Measurements from ENCODE around the gene CYP4F11.
"Not testable (repeated sequence)": the region's sequence is repeated elsewhere in the genome, so short reads cannot be mapped to it uniquely, and the experiment has no call there.

CYP4F11 gene

DNA sequence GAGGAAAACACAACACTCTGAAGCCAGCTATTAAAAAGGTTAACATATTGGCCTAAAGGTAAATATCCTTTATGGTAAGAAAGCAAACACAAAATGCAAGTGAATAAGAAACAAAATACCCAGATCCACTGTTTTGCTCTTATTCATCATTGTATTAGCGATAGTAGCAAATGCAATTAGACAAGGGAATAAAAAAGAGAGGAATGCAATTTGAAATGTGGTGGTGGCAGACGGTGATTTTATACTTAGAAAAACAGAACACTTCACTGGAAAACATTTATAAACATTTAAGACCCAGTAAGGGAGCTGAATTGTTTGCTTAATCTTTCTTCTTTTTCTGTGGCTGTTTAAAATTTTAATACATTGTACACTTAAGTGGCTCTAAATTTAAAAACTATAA lies 19.2 kb downstream of the CYP4F11 start:
- H3K4me1 ChIP-seq (ENCODE audit: control insufficient read depth, low read depth, low read length): no peaks in the 10 kb centered on the region
- H3K27ac ChIP-seq (ENCODE audit: low read length): no peak overlapping the region
- no peaks in the 10 kb centered on the region for H3K36me3 ChIP-seq (ENCODE audit: control insufficient read depth, low read depth, low read length)
- no peak overlapping the region for H3K9ac ChIP-seq (ENCODE audit: low read length)
- peaks cover 46% of the 10 kb centered on the region for H3K9me3 ChIP-seq (ENCODE audit: control insufficient read depth, low read depth, low read length)
- H3K4me3 ChIP-seq (ENCODE audit: low read length): no peak overlapping the region
- no peaks in the 10 kb centered on the region for H3K27me3 ChIP-seq (ENCODE audit: control insufficient read depth, insufficient read depth, low read length)

DNA sequence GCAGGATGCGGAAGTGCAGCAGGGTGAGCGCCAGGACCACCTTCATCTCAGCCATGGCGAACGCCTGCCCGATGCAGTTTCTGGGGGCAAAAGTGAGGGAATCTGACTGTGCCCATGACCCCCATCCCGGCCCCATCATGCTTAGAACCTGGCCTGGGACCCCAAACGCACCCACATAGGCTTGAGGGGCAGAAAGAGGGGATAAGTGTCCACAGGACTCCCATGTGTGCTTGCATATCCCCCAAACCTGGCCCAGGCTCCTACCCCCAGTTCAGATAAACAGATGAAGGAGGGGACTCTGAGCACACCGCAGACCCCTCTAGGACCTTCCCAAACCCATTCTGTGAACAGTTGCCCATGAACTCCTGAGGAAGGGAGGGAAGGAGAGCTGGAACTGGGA lies 20.5 kb downstream of the CYP4F11 start:
- no peaks in the 10 kb centered on the region for H3K4me1 ChIP-seq (ENCODE audit: control insufficient read depth, low read depth, low read length)
- peaks cover 40% of the 10 kb centered on the region for H3K9me3 ChIP-seq (ENCODE audit: control insufficient read depth, low read depth, low read length)
- no peaks in the 10 kb centered on the region for H3K36me3 ChIP-seq (ENCODE audit: control insufficient read depth, low read depth, low read length)
- no peak overlapping the region for H3K9ac ChIP-seq (ENCODE audit: low read length)
- H3K4me3 ChIP-seq (ENCODE audit: low read length): no peak overlapping the region
- H3K27ac ChIP-seq (ENCODE audit: low read length): no peak overlapping the region
- no peaks in the 10 kb centered on the region for H3K27me3 ChIP-seq (ENCODE audit: control insufficient read depth, insufficient read depth, low read length)

GRCh38 chr19:15913384-15913783 lies 20.9 kb downstream of the CYP4F11 start:
- Histone ChIP-seq H3K36me3 (ENCODE audit: control insufficient read depth, low read depth, low read length) (no peaks in the 10 kb centered on the region), H3K9me3 (ENCODE audit: control insufficient read depth, low read depth, low read length) (peaks cover 41% of the 10 kb centered on the region), H3K27ac (ENCODE audit: low read length) (no peak overlapping the region), H3K27me3 (ENCODE audit: control insufficient read depth, insufficient read depth, low read length) (no peaks in the 10 kb centered on the region), H3K4me3 (ENCODE audit: low read length) (no peak overlapping the region), H3K9ac (ENCODE audit: low read length) (no peak overlapping the region), H3K4me1 (ENCODE audit: control insufficient read depth, low read depth, low read length) (no peaks in the 10 kb centered on the region)

DNA sequence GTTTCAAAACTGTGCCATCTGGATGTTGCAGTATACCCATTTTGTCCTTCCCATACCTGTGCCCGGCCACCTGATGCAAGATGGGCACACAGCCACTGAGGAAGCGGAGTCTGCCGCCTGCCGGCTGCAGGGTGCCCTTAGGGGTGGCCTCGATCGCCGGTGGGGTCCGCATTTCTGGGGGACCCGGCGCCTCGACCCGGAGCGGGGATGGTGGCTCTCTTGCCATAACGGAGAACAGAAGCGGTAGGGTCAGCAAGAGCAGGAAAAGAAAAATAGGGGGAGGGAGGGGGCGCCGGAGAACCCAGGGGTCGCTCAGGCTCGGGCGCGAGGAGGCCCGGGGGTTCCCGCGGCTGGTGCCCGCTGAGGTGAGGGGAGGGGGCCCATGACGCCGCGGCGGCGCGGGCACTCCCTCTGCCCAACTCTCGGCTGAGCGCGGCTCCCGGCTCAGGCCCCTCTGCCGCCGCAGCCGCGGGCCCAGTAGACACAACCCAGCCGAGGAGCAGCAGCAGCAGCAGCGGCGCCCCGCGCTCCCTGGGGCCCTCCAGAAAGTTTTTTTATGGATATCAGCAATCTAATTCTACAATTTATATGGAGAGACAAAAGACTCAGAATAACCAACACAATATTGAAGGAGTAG lies 22.6 kb downstream of the CYP4F11 start:
- H3K9ac ChIP-seq (ENCODE audit: low read length): no peak overlapping the region
- no peaks in the 10 kb centered on the region for H3K4me1 ChIP-seq (ENCODE audit: control insufficient read depth, low read depth, low read length)
- no peak overlapping the region for H3K4me3 ChIP-seq (ENCODE audit: low read length)
- no peak overlapping the region for H3K27ac ChIP-seq (ENCODE audit: low read length)
- no peaks in the 10 kb centered on the region for H3K36me3 ChIP-seq (ENCODE audit: control insufficient read depth, low read depth, low read length)
- no peaks in the 10 kb centered on the region for H3K27me3 ChIP-seq (ENCODE audit: control insufficient read depth, insufficient read depth, low read length)
- peaks cover 48% of the 10 kb centered on the region for H3K9me3 ChIP-seq (ENCODE audit: control insufficient read depth, low read depth, low read length)

- H3K27ac ChIP-seq (ENCODE audit: low read length): no peak overlapping the region
- no peaks in the 10 kb centered on the region for H3K27me3 ChIP-seq (ENCODE audit: control insufficient read depth, insufficient read depth, low read length)
- peaks cover 51% of the 10 kb centered on the region for H3K9me3 ChIP-seq (ENCODE audit: control insufficient read depth, low read depth, low read length)
- no peak overlapping the region for H3K9ac ChIP-seq (ENCODE audit: low read length)
- no peaks in the 10 kb centered on the region for H3K36me3 ChIP-seq (ENCODE audit: control insufficient read depth, low read depth, low read length)
- H3K4me1 ChIP-seq (ENCODE audit: control insufficient read depth, low read depth, low read length): no peaks in the 10 kb centered on the region
- no peak overlapping the region for H3K4me3 ChIP-seq (ENCODE audit: low read length)
Measured at GRCh38 chr19:15905026-15905425, 29.3 kb downstream of the CYP4F11 start.

DNA sequence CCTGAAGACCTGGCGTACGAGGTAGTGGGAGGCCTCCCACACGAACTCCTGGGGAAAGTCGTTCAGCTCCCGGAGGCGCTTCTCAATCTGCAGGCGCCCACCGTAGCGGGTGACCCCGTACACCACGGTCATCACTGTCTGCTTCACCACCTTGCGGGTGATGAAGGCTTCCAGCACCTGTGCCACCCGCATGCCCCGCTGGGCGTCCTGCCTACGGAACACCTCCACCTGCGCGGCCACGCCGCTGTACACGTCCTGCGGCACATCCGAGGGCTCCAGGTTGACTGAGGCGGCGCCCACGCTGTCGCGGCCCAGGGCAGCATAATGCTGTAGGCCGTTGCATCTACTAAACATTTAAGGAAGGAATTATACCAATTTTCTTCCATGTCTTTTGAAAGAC lies 31.4 kb downstream of the CYP4F11 start:
- H3K4me1 ChIP-seq (ENCODE audit: control insufficient read depth, low read depth, low read length); H3K27me3 ChIP-seq (ENCODE audit: control insufficient read depth, insufficient read depth, low read length); H3K4me3 ChIP-seq (ENCODE audit: low read length); H3K9ac ChIP-seq (ENCODE audit: low read length); H3K36me3 ChIP-seq (ENCODE audit: control insufficient read depth, low read depth, low read length); H3K27ac ChIP-seq (ENCODE audit: low read length): not testable (repeated sequence)
- peaks cover 47% of the 10 kb centered on the region for H3K9me3 ChIP-seq (ENCODE audit: control insufficient read depth, low read depth, low read length)

- H3K9me3 ChIP-seq (ENCODE audit: control insufficient read depth, low read depth, low read length): peaks cover 41% of the 10 kb centered on the region
- no peaks in the 10 kb centered on the region for H3K27me3 ChIP-seq (ENCODE audit: control insufficient read depth, insufficient read depth, low read length)
- no peak overlapping the region for H3K9ac ChIP-seq (ENCODE audit: low read length)
Measured at GRCh38 chr19:15902254-15902653, 32.1 kb downstream of the CYP4F11 start.

GRCh38 chr19:15900504-15900903 lies 33.8 kb downstream of the CYP4F11 start:
- Histone ChIP-seq H3K27ac (ENCODE audit: low read length) (no peak overlapping the region), H3K9ac (ENCODE audit: low read length) (no peak overlapping the region), H3K36me3 (ENCODE audit: control insufficient read depth, low read depth, low read length) (no peaks in the 10 kb centered on the region), H3K27me3 (ENCODE audit: control insufficient read depth, insufficient read depth, low read length) (no peaks in the 10 kb centered on the region), H3K9me3 (ENCODE audit: control insufficient read depth, low read depth, low read length) (peaks cover 45% of the 10 kb centered on the region), H3K4me1 (ENCODE audit: control insufficient read depth, low read depth, low read length) (no peaks in the 10 kb centered on the region), H3K4me3 (ENCODE audit: low read length) (no peak overlapping the region)

More at GRCh38 chr19:15902254-15902653, 32.1 kb downstream of the CYP4F11 start:
- Histone ChIP-seq H3K27ac (ENCODE audit: low read length) (no peak overlapping the region), H3K4me3 (ENCODE audit: low read length) (no peak overlapping the region), H3K4me1 (ENCODE audit: control insufficient read depth, low read depth, low read length) (no peaks in the 10 kb centered on the region), H3K36me3 (ENCODE audit: control insufficient read depth, low read depth, low read length) (no peaks in the 10 kb centered on the region)

DNA sequence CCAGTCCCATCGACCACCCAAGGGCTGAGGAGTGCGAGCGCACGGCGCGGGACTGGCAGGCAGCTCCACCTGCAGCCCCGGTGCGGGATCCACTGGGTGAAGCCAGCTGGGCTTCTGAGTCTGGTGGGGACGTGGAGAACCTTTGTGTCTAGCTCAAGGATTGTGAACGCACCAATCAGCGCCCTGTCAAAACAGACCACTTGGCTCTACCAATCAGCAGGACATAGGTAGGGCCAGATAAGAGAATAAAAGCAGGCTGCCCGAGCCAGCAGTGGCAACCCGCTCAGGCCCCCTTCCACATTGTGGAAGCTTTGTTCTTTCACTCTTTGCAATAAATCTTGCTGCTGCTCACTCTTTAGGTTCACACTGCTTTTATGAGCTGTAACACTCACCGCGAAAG lies 34.3 kb downstream of the CYP4F11 start:
- not testable (repeated sequence) for H3K4me3 ChIP-seq (ENCODE audit: low read length); H3K27me3 ChIP-seq (ENCODE audit: control insufficient read depth, insufficient read depth, low read length); H3K4me1 ChIP-seq (ENCODE audit: control insufficient read depth, low read depth, low read length); H3K27ac ChIP-seq (ENCODE audit: low read length); H3K36me3 ChIP-seq (ENCODE audit: control insufficient read depth, low read depth, low read length); H3K9ac ChIP-seq (ENCODE audit: low read length)
- H3K9me3 ChIP-seq (ENCODE audit: control insufficient read depth, low read depth, low read length): peaks cover 50% of the 10 kb centered on the region

DNA sequence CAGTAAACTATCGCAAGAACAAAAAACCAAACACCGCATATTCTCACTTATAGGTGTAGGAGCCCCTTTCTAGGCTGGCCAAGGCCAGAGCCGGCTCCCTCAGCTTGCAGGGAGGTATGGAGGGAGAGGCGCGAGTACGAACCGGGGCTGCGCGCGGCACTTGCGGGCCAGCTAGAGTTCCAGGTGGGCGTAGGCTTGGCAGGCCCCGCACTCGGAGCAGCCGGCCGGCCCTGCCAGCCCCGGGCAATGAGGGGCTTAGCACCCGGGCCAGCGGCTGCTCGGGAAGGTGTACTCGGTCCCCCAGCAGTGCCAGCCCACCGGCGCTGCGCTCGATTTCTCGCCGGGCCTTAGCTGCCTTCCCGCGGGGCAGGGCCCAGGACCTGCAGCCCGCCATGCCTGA lies 34.8 kb downstream of the CYP4F11 start:
- not testable (repeated sequence) for H3K9ac ChIP-seq (ENCODE audit: low read length); H3K36me3 ChIP-seq (ENCODE audit: control insufficient read depth, low read depth, low read length); H3K27ac ChIP-seq (ENCODE audit: low read length); H3K4me3 ChIP-seq (ENCODE audit: low read length); H3K4me1 ChIP-seq (ENCODE audit: control insufficient read depth, low read depth, low read length); H3K27me3 ChIP-seq (ENCODE audit: control insufficient read depth, insufficient read depth, low read length)
- peaks cover 50% of the 10 kb centered on the region for H3K9me3 ChIP-seq (ENCODE audit: control insufficient read depth, low read depth, low read length)

DNA sequence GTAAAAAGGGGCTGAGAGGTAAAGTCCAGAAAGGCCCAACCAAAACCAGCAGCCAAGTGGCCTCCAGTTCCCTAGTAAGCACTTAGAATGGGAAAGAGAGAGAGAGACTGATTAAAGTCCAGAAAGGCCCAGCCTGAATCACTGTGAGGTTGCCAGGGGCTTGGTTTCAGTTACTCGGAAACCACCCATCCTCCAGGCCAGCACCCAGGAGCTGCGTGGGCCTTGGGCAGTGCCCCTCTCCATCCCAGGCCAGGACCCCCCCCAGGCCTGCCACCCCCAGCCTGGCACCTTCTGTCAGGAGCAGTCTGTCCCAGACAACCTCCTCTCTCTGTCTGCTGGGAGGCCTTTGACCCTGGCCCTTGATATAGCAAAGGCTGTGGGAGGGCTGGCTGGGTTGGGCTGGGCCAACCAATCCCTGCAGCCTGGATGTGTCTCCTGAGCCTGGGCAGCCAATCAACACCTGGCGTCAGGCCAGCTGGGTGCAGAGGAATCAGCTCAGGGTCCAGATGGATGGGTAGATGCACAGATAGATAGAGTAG lies 36.5 kb downstream of the CYP4F11 start, which contains the start of gene CYP4F2:
Gene CYP4F2, minus strand, starts transcription at position 337 of the 539 bp plus-strand sequence. CDS start 463 bp downstream, outside the sequence.
- H3K36me3 ChIP-seq (ENCODE audit: control insufficient read depth, low read depth, low read length): no peaks in the 10 kb centered on the region
- no peaks in the 10 kb centered on the region for H3K27me3 ChIP-seq (ENCODE audit: control insufficient read depth, insufficient read depth, low read length)
- peaks cover 64% of the 10 kb centered on the region for H3K9me3 ChIP-seq (ENCODE audit: control insufficient read depth, low read depth, low read length)
- no peak within 1 kb of the TSS for H3K27ac ChIP-seq (ENCODE audit: low read length)
- H3K4me3 ChIP-seq (ENCODE audit: low read length): no peak within 1 kb of the TSS
- no peaks in the 10 kb centered on the region for H3K4me1 ChIP-seq (ENCODE audit: control insufficient read depth, low read depth, low read length)
- no peak within 1 kb of the TSS for H3K9ac ChIP-seq (ENCODE audit: low read length)

GRCh38 chr19:15897026-15897737 lies 37.1 kb downstream of the CYP4F11 start:
- peaks cover 66% of the 10 kb centered on the region for H3K9me3 ChIP-seq (ENCODE audit: control insufficient read depth, low read depth, low read length)

More at GRCh38 chr19:15897026-15897737, 37.1 kb downstream of the CYP4F11 start:
- no peak overlapping the region for H3K27ac ChIP-seq (ENCODE audit: low read length)
- H3K4me3 ChIP-seq (ENCODE audit: low read length): no peak overlapping the region
- H3K27me3 ChIP-seq (ENCODE audit: control insufficient read depth, insufficient read depth, low read length): no peaks in the 10 kb centered on the region
- no peaks in the 10 kb centered on the region for H3K36me3 ChIP-seq (ENCODE audit: control insufficient read depth, low read depth, low read length)
- no peak overlapping the region for H3K9ac ChIP-seq (ENCODE audit: low read length)
- no peaks in the 10 kb centered on the region for H3K4me1 ChIP-seq (ENCODE audit: control insufficient read depth, low read depth, low read length)

Measured in iPS-18a (cell line).